SK-MEL-5 (cell line): Measurements from ENCODE around the gene REV3L. TPM values are rescaled to one million over a fixed set of nuclear protein-coding genes. Genes with fewer than 3 reads are reported as not detected.
A peak's percentile ranks its signal among the peaks of the same experiment; 100 is the strongest.

Source experiments
- DNase-seq: peaks from one replicate; pipeline ENCODE4 v3.0.0-alpha.2; 2016; ENCODE audit warnings: low read depth, low spot score
- in situ Hi-C: cut with HindIII; loops from 2 replicates; pipeline ENCODE4 v1.10.0; 2016; ENCODE audit warnings: low sequenced_read_pairs, high pct_unique_total_duplicates, low pct_unique_long_range_greater_than_20kb
- total RNA-seq: library from RNA; depleted of rRNA; stranded (reverse); fragments of >200 nt; shearing (Covaris generic); gene quantifications from 2 replicates; pipeline ENCODE4 v1.2.3, GENCODE V29; 2014

REV3L gene
- total RNA-seq, 1 experiment from 2014 or later, result 41.2 TPM

- peak; percentile 87 for DNase-seq
- in situ Hi-C loops, result no loop called here
Measured at GRCh38 chr6:111503194-111503593, 20.2 kb upstream of the REV3L start.

GRCh38 chr6:111502154-111502553, 19.1 kb upstream of the REV3L start:
- DNase-seq, result no peak
- in situ Hi-C loops, result no loop called here

- DNase-seq, result no peak
- in situ Hi-C loops, result no loop called here
Measured at GRCh38 chr6:111499269-111499793, 16.3 kb upstream of the REV3L start.

- in situ Hi-C loops, result no loop called here
Measured at GRCh38 chr6:111494951-111495635, 12.1 kb upstream of the REV3L start.

GRCh38 chr6:111492499-111492898, 9.5 kb upstream of the REV3L start:
- in situ Hi-C loops, result no loop called here
- DNase-seq, result no peak

More at GRCh38 chr6:111494951-111495635, 12.1 kb upstream of the REV3L start:
- no peak for DNase-seq

GRCh38 chr6:111490067-111490466, 7.0 kb upstream of the REV3L start:
- in situ Hi-C loops, result no loop called here

GRCh38 chr6:111487661-111488060, 4.6 kb upstream of the REV3L start:
- DNase-seq, result no peak
- in situ Hi-C loops, result no loop called here

More at GRCh38 chr6:111490067-111490466, 7.0 kb upstream of the REV3L start:
- DNase-seq, result no peak

- in situ Hi-C loops, result no loop called here
- DNase-seq, result no peak
Measured at GRCh38 chr6:111486921-111487320, 3.9 kb upstream of the REV3L start.

GRCh38 chr6:111486475-111486874, 3.5 kb upstream of the REV3L start:
- in situ Hi-C loops, result no loop called here
- no peak for DNase-seq

GRCh38 chr6:111485342-111485741, 2.3 kb upstream of the REV3L start:
- DNase-seq, result no peak
- in situ Hi-C loops, result no loop called here

- no peak for DNase-seq
- in situ Hi-C loops, result no loop called here
Measured at GRCh38 chr6:111484633-111484930, 1.6 kb upstream of the REV3L start.

- in situ Hi-C loops, result no loop called here
- DNase-seq, result peak; percentile 94
Measured at GRCh38 chr6:111483736-111484632, 966 bp upstream of the REV3L start.

- DNase-seq, result no peak
- in situ Hi-C loops, result no loop called here
Measured at GRCh38 chr6:111482188-111482958, 645 bp downstream of the REV3L start.

GRCh38 chr6:111481836-111482187, 1.2 kb downstream of the REV3L start:
- DNase-seq, result peak; percentile 30

GRCh38 chr6:111480988-111481822, 1.8 kb downstream of the REV3L start:
- in situ Hi-C loops, result no loop called here
- DNase-seq, result peak; percentile 36

More at GRCh38 chr6:111481836-111482187, 1.2 kb downstream of the REV3L start:
- in situ Hi-C loops, result no loop called here

GRCh38 chr6:111478749-111479148, 4.3 kb downstream of the REV3L start:
- in situ Hi-C loops, result no loop called here
- peak; percentile 82 for DNase-seq

- in situ Hi-C loops, result no loop called here
- DNase-seq, result peak; percentile 53
Measured at GRCh38 chr6:111478064-111478476, 4.9 kb downstream of the REV3L start.
